ENCODE data around the gene CENPP.

CENPP gene

GRCh38 chr9:92659601-92660000 lies 333.8 kb downstream of the CENPP start:
- no peak for DNase-seq (ENCODE audit: low read depth)

GRCh38 chr9:92660266-92660665 lies 334.5 kb downstream of the CENPP start:
- no peak for DNase-seq (ENCODE audit: low read depth)

- no peak for DNase-seq (ENCODE audit: low read depth)
These were observed 335.4 kb downstream of the CENPP start for GRCh38 chr9:92661127-92661526.

GRCh38 chr9:92661743-92662142 lies 336.0 kb downstream of the CENPP start:
- DNase-seq (ENCODE audit: low read depth): no peak

- no peak for DNase-seq (ENCODE audit: low read depth)
These were observed 337.4 kb downstream of the CENPP start for GRCh38 chr9:92663126-92663525.

- DNase-seq (ENCODE audit: low read depth): no peak
These were observed 338.2 kb downstream of the CENPP start for GRCh38 chr9:92663951-92664350.

GRCh38 chr9:92664394-92665152 lies 338.8 kb downstream of the CENPP start:
- no peak for DNase-seq (ENCODE audit: low read depth)

GRCh38 chr9:92665836-92666235 lies 340.1 kb downstream of the CENPP start:
- no peak for DNase-seq (ENCODE audit: low read depth)

GRCh38 chr9:92666236-92666635 lies 340.5 kb downstream of the CENPP start:
- no peak for DNase-seq (ENCODE audit: low read depth)

GRCh38 chr9:92666912-92667532 lies 341.3 kb downstream of the CENPP start:
- no peak for DNase-seq (ENCODE audit: low read depth)

GRCh38 chr9:92668746-92669526 lies 343.2 kb downstream of the CENPP start:
- peak; percentile 41 for DNase-seq (ENCODE audit: low read depth)

- peak; percentile 19 for DNase-seq (ENCODE audit: low read depth)
These were observed 343.8 kb downstream of the CENPP start for GRCh38 chr9:92669527-92669889.

Data from stimulated activated CD8-positive, alpha-beta memory T cell treated with anti-CD3 and anti-CD28 coated beads, Interleukin-12 subunit alpha, Interleukin-12 subunit beta, amount 100 ng/mL, for 4 hours (primary cell).